Lower leg skin (tissue), 3 donors: ENCODE data around the gene EDEM2.

Experiments
- POLR2A ChIP-seq, 2 donors: fragments of 450-650 bp; IDR thresholded peaks; one replicate each; pipeline ENCODE4 v1.6.1; 2016 to 2017; ENCODE audit warnings: antibody characterized with exemption in 2 of 2, mild to moderate bottlenecking in 1 of 2, moderate library complexity in 1 of 2
- TF ChIP-seq, protein P1 (sequence below), 3 donors: fragments of 450-650 bp; IDR thresholded peaks; one replicate each; pipeline ENCODE4 v1.5.1; 2016; ENCODE audit warnings: antibody characterized with exemption in 3 of 3, mild to moderate bottlenecking in 3 of 3, moderate library complexity in 2 of 3

- TF ChIP-seq, protein P1, sequence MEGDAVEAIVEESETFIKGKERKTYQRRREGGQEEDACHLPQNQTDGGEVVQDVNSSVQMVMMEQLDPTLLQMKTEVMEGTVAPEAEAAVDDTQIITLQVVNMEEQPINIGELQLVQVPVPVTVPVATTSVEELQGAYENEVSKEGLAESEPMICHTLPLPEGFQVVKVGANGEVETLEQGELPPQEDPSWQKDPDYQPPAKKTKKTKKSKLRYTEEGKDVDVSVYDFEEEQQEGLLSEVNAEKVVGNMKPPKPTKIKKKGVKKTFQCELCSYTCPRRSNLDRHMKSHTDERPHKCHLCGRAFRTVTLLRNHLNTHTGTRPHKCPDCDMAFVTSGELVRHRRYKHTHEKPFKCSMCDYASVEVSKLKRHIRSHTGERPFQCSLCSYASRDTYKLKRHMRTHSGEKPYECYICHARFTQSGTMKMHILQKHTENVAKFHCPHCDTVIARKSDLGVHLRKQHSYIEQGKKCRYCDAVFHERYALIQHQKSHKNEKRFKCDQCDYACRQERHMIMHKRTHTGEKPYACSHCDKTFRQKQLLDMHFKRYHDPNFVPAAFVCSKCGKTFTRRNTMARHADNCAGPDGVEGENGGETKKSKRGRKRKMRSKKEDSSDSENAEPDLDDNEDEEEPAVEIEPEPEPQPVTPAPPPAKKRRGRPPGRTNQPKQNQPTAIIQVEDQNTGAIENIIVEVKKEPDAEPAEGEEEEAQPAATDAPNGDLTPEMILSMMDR (IDR thresholded peaks at IDR 0.05) = no peak
- no peak for TF ChIP-seq POLR2A (IDR thresholded peaks at IDR 0.05)
Measured at GRCh38 chr20:35108921-35109320, 38.2 kb downstream of the EDEM2 start.
